KMS-11 (cell line): ENCODE results near the gene DUSP11.
"Not testable (repeated sequence)": the region's sequence is repeated elsewhere in the genome, so short reads cannot be mapped to it uniquely, and the experiment has no call there.

Experiments used
- H2AFZ ChIP-seq: fragments of 200-600 bp; sonication (generic); 2 replicates; pipeline ENCODE4 v1.6.1; 2016; ENCODE audit warnings: antibody characterized with exemption, mixed run types, low read depth
- H3K27ac ChIP-seq: fragments of 200-600 bp; sonication (generic); 2 replicates; pipeline ENCODE4 v1.6.1; 2016; ENCODE audit warnings: mild to moderate bottlenecking, mixed run types
- H3K27me3 ChIP-seq: fragments of 200-600 bp; sonication (generic); 2 replicates; pipeline ENCODE4 v1.6.1; 2017; ENCODE audit warnings: mild to moderate bottlenecking, low read depth, mixed run types, moderate library complexity; ENCODE audit not compliant: insufficient read depth
- H3K36me3 ChIP-seq: fragments of 200-600 bp; sonication (generic); 2 replicates; pipeline ENCODE4 v1.6.1; 2017; ENCODE audit warnings: mild to moderate bottlenecking, mixed run types; ENCODE audit not compliant: insufficient read depth
- H3K4me1 ChIP-seq: fragments of 200-600 bp; sonication (generic); 2 replicates; pipeline ENCODE4 v1.6.1; 2016; ENCODE audit warnings: mild to moderate bottlenecking, low read depth, mixed run types; ENCODE audit not compliant: poor library complexity, severe bottlenecking
- H3K4me2 ChIP-seq: fragments of 200-600 bp; sonication (generic); 2 replicates; pipeline ENCODE4 v1.7.0; 2016; ENCODE audit warnings: mild to moderate bottlenecking, mixed run types
- H3K4me3 ChIP-seq: fragments of 200-600 bp; sonication (generic); IDR thresholded peaks from 2 replicates; pipeline ENCODE4 v1.6.1; 2017; ENCODE audit warnings: low read depth, low read length, mixed read lengths; ENCODE audit not compliant: insufficient read depth
- H3K79me2 ChIP-seq: fragments of 200-600 bp; sonication (generic); 2 replicates; pipeline ENCODE4 v1.6.1; 2016; ENCODE audit warnings: low read depth, mixed run types; ENCODE audit not compliant: insufficient read depth
- H3K9ac ChIP-seq: fragments of 200-600 bp; sonication (generic); 2 replicates; pipeline ENCODE4 v1.6.1; 2016; ENCODE audit warnings: mild to moderate bottlenecking, mixed run types
- H4K20me1 ChIP-seq: fragments of 200-600 bp; sonication (generic); 2 replicates; pipeline ENCODE4 v1.6.1; 2016; ENCODE audit warnings: mild to moderate bottlenecking, mixed run types; ENCODE audit not compliant: insufficient read depth
- TF ChIP-seq, protein P1 (sequence below): fragments of 200-600 bp; sonication (generic); conservative IDR thresholded peaks from 2 replicates; pipeline ENCODE4 v1.6.1; 2017; ENCODE audit warnings: low read depth, mild to moderate bottlenecking, antibody characterized with exemption, low read length, moderate library complexity, mixed read lengths

DUSP11 gene

DNA sequence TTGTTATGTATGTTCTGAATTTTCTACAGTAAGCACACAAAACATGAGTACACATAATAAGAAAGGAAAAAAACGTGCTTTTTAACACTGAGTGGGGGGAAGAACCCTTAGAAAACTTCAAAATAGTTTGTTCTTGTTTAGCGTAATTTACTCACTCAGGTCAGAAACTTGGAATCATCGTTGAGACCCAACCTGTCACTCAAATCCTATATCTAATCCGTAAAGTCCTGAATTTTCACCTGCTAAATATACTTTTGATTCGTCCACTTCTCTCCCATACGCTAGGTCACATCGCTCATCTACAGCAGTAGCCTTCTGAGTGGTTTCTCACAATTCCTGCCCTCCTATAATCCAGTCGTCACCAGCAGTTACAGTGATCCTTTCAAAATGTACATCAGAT lies 43.5 kb downstream of the DUSP11 start:
- no peaks in the 10 kb centered on the region for H4K20me1 ChIP-seq
- peaks cover 21% of the 10 kb centered on the region; the same call in 1 of the 2 replicates for H3K79me2 ChIP-seq
- no peaks in the 10 kb centered on the region for H3K27me3 ChIP-seq
- peak overlapping the region; percentile 74 for H3K4me3 ChIP-seq
- peak overlapping the region; percentile 95; the same call in 1 of the 2 replicates for H2AFZ ChIP-seq
- no peaks in the 10 kb centered on the region; the same call in 1 of the 2 replicates for H3K36me3 ChIP-seq
- peak overlapping the region; percentile 82 for H3K4me2 ChIP-seq
- peak overlapping the region; percentile 45; the same call in 1 of the 2 replicates for H3K27ac ChIP-seq
- TF ChIP-seq, protein P1, sequence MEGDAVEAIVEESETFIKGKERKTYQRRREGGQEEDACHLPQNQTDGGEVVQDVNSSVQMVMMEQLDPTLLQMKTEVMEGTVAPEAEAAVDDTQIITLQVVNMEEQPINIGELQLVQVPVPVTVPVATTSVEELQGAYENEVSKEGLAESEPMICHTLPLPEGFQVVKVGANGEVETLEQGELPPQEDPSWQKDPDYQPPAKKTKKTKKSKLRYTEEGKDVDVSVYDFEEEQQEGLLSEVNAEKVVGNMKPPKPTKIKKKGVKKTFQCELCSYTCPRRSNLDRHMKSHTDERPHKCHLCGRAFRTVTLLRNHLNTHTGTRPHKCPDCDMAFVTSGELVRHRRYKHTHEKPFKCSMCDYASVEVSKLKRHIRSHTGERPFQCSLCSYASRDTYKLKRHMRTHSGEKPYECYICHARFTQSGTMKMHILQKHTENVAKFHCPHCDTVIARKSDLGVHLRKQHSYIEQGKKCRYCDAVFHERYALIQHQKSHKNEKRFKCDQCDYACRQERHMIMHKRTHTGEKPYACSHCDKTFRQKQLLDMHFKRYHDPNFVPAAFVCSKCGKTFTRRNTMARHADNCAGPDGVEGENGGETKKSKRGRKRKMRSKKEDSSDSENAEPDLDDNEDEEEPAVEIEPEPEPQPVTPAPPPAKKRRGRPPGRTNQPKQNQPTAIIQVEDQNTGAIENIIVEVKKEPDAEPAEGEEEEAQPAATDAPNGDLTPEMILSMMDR = no peak
- H3K9ac ChIP-seq = peak overlapping the region; percentile 61; the same call in 1 of the 2 replicates
- H3K4me1 ChIP-seq = peaks cover 10% of the 10 kb centered on the region

DNA sequence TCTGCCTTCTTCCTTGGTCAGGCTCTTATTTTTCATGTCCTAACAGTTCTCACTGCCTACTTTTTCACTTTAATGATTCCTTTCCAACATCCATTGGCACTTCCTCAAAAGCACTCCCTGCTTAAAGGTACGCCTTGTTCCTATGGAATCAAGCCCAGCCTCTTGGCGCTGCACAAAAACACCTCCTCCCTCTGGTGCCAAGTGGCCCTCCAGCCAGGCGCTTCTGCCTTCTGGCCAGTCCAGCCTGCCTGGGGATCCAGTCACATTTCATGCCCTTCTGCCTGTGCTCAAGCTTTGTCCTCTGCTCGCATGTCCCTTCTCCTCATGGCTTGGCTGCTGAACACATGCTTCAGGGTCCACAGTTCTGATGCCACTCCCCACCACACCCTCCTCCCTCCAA lies 49.1 kb downstream of the DUSP11 start:
- H3K27ac ChIP-seq = no peak overlapping the region
- no peaks in the 10 kb centered on the region for H4K20me1 ChIP-seq
- peaks cover 11% of the 10 kb centered on the region; the same call in 1 of the 2 replicates for H3K79me2 ChIP-seq

DNA sequence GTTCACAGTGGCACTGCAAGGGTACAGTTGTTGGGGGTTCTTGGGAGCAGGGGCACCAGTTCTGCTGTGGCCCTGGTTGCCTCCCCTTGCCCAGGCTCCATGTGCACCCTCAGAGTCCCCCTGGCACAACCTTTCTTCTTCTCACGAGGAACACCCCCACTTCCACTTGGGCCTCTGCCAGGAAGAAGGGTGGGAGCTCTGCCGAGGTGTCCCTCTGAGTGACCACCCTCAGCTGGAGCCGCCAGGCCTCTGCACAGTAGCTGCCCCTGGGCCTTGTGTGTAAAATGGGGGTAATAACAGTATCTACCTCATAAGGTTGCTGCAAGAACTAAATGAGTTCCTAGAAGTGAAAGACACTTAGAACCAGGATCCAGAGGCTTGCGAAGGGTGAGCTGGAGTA lies 51.2 kb downstream of the DUSP11 start:
- Histone ChIP-seq H3K36me3 (peaks cover 4% of the 10 kb centered on the region; the same call in 1 of the 2 replicates), H3K4me1 (no peaks in the 10 kb centered on the region), H3K9ac (no peak overlapping the region), H2AFZ (no peak overlapping the region), H3K79me2 (no peaks in the 10 kb centered on the region), H3K4me3 (no peak overlapping the region), H4K20me1 (no peaks in the 10 kb centered on the region), H3K27ac (no peak overlapping the region), H3K27me3 (no peaks in the 10 kb centered on the region), H3K4me2 (no peak overlapping the region)
- TF ChIP-seq, protein P1 = no peak

More for the DNA sequence above, 49.1 kb downstream of the DUSP11 start:
- H3K36me3 ChIP-seq = peaks cover 4% of the 10 kb centered on the region; the same call in 1 of the 2 replicates
- H3K4me1 ChIP-seq = peaks cover 5% of the 10 kb centered on the region
- no peak overlapping the region for H3K9ac ChIP-seq
- TF ChIP-seq, protein P1 = no peak
- no peak overlapping the region for H2AFZ ChIP-seq
- no peak overlapping the region for H3K4me2 ChIP-seq
- H3K27me3 ChIP-seq = no peaks in the 10 kb centered on the region
- H3K4me3 ChIP-seq = no peak overlapping the region

- Histone ChIP-seq H3K4me3 (no peak overlapping the region), H3K4me1 (no peaks in the 10 kb centered on the region), H3K27me3 (no peaks in the 10 kb centered on the region), H3K27ac (no peak overlapping the region), H3K9ac (no peak overlapping the region), H2AFZ (no peak overlapping the region), H3K79me2 (no peaks in the 10 kb centered on the region), H4K20me1 (no peaks in the 10 kb centered on the region), H3K36me3 (peaks cover 4% of the 10 kb centered on the region; the same call in 1 of the 2 replicates), H3K4me2 (no peak overlapping the region)
- TF ChIP-seq, protein P1 = no peak
Measured at GRCh38 chr2:73728043-73728442, 51.9 kb downstream of the DUSP11 start.

GRCh38 chr2:73726657-73727056 lies 53.2 kb downstream of the DUSP11 start:
- not testable (repeated sequence) for H4K20me1 ChIP-seq, H3K36me3 ChIP-seq, H3K27ac ChIP-seq, H3K4me3 ChIP-seq, H3K4me1 ChIP-seq, H3K27me3 ChIP-seq, H2AFZ ChIP-seq, H3K79me2 ChIP-seq, H3K9ac ChIP-seq, H3K4me2 ChIP-seq
